Panc1 (cell line): ENCODE measurements around the gene PAOX.

Experiments
- CTCF ChIP-seq: fragments of 450-650 bp; IDR thresholded peaks from 2 replicates; pipeline ENCODE4 v1.5.1; 2017; ENCODE audit warnings: mild to moderate bottlenecking
- POLR2AphosphoS5 ChIP-seq: IDR thresholded peaks from 2 replicates; pipeline ENCODE4 v1.6.1; 2012; ENCODE audit warnings: mild to moderate bottlenecking, low read depth, low read length, moderate library complexity
- TCF7L2 ChIP-seq: IDR thresholded peaks from 2 replicates; pipeline ENCODE4 v1.6.1; 2011; ENCODE audit warnings: mild to moderate bottlenecking, low read depth, low read length, inconsistent platforms
- TF ChIP-seq, protein P1 (sequence below), 2 experiments: IDR thresholded peaks; 2 replicates each; pipeline ENCODE4 v1.6.1; 2011 to 2012; ENCODE audit warnings: low read depth in 2 of 2, control low read depth in 1 of 2, low read length in 1 of 2, mild to moderate bottlenecking in 1 of 2, moderate library complexity in 1 of 2; ENCODE audit not compliant: insufficient read depth in 1 of 2

- TF ChIP-seq CTCF = no peak
- no peak for TF ChIP-seq POLR2AphosphoS5
- TF ChIP-seq, protein P1, sequence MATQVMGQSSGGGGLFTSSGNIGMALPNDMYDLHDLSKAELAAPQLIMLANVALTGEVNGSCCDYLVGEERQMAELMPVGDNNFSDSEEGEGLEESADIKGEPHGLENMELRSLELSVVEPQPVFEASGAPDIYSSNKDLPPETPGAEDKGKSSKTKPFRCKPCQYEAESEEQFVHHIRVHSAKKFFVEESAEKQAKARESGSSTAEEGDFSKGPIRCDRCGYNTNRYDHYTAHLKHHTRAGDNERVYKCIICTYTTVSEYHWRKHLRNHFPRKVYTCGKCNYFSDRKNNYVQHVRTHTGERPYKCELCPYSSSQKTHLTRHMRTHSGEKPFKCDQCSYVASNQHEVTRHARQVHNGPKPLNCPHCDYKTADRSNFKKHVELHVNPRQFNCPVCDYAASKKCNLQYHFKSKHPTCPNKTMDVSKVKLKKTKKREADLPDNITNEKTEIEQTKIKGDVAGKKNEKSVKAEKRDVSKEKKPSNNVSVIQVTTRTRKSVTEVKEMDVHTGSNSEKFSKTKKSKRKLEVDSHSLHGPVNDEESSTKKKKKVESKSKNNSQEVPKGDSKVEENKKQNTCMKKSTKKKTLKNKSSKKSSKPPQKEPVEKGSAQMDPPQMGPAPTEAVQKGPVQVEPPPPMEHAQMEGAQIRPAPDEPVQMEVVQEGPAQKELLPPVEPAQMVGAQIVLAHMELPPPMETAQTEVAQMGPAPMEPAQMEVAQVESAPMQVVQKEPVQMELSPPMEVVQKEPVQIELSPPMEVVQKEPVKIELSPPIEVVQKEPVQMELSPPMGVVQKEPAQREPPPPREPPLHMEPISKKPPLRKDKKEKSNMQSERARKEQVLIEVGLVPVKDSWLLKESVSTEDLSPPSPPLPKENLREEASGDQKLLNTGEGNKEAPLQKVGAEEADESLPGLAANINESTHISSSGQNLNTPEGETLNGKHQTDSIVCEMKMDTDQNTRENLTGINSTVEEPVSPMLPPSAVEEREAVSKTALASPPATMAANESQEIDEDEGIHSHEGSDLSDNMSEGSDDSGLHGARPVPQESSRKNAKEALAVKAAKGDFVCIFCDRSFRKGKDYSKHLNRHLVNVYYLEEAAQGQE (IDR thresholded peaks at IDR 0.05; ENCODE audit: insufficient read depth in 1 of 2, low read depth in 2 of 2, low read length in 1 of 2) = no peak
- no peak for TF ChIP-seq TCF7L2
These were observed 43.6 kb upstream of the PAOX start for GRCh38 chr10:133335246-133336117.
